HG03280 (cell line): Measurements from ENCODE around the gene DISP2.

Source experiments
- ATAC-seq: cut with Tn5 transposase; IDR thresholded peaks from one replicate; pipeline ENCODE4 v1.9.1; 2021; ENCODE audit warnings: mild to moderate bottlenecking, moderate library complexity; ENCODE audit not compliant: unreplicated experiment

The DISP2 gene

GRCh38 chr15:40328176-40328575 is 29.8 kb upstream of the DISP2 start:
- ATAC-seq, result no peak

- no peak for ATAC-seq
These were observed 29.3 kb upstream of the DISP2 start for GRCh38 chr15:40328751-40329150.

DNA sequence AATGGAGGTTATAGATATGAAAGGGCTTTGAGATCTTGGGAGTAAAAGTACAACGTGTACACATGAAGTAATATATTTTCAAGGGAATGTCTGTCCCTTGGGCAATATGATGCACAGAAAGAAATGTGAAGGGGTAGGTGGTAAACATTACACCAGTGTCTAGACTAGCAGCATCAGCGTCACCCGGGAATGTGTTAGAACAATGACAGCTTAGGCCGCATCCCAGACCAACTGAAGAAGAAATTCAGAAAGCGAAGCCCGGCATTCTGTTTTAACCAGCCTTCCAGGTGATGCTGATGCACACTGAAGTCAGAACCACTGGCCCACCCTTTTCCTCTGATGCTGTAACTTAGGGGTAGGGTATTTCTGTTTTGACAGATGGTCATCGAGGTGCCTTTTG is 28.2 kb upstream of the DISP2 start:
- ATAC-seq, result no peak

DNA sequence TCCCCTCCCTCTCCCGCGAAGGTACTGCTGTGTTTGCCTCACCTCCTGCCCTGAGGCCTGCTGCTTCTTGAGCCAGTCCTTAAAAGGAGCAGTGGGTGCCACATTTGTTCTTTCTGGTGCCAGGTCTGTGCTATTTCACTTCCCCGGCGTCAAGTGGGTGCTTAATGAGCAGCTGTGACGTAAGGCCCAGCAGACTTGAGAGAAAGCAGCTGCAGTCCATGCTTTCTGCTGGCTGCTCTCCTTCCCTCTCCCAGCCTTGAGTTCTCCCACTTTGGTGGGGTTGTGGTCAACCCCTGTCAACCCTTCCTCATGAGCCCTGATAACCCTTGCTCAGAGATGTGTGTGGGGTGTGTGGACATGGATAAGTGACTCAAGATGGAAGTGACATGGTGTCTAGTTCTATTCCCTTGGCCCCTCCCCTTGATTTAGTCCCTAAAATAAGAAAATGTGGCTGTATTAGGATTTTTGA is 27.6 kb upstream of the DISP2 start:
- no peak for ATAC-seq

GRCh38 chr15:40331026-40331425 is 27.0 kb upstream of the DISP2 start:
- ATAC-seq, result no peak

DNA sequence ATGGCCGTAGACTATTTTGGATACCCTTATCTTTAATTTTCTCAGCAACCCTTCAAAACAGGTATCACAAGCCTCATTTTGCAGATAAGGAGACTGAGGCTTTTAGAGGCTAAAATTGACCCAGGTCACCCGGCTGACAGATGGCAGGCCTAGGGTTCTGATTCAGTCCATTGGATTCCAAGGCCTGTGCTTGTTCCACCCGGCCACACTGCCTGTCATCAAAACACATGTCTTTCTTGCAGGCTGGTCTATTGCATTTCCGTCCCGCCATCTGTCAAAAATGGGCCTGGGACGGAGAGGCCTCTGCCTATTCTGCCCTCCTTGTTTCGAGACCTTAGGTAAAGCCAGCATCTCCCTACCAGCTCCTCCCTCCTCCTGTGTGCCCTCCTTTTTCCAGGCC is 26.4 kb upstream of the DISP2 start:
- ATAC-seq, result no peak

DNA sequence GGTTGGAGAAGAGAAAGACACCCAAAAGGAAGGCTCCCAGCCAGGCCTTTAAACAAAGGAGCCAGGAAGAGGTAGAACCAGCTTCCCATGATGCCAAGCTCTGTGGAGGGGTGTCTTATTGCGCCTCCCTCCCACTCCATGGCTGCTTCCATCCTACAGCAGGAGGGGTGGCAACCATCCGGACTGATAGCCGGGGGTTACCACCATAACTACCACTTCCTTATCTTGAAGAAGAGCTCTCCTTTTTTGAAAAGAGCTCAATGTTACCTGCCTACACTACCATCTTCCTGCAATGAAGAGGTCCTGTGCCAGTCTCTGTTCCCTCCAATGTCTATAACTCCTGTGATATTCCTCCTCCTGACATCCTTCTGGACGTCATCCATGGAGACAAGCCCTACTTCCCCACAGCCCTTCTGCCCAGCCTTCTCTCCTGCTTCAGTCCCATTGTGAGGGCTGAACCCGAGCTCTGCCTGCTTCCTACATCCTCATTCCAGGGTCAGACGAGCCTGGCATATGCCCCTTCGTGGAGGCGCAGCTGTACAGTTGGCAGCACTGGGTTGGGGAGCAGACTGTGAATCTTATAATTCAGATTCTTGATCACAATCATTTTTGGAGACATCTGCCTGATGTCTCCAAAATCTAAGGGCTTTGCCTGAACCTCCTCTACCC is 25.8 kb upstream of the DISP2 start:
- no peak for ATAC-seq

DNA sequence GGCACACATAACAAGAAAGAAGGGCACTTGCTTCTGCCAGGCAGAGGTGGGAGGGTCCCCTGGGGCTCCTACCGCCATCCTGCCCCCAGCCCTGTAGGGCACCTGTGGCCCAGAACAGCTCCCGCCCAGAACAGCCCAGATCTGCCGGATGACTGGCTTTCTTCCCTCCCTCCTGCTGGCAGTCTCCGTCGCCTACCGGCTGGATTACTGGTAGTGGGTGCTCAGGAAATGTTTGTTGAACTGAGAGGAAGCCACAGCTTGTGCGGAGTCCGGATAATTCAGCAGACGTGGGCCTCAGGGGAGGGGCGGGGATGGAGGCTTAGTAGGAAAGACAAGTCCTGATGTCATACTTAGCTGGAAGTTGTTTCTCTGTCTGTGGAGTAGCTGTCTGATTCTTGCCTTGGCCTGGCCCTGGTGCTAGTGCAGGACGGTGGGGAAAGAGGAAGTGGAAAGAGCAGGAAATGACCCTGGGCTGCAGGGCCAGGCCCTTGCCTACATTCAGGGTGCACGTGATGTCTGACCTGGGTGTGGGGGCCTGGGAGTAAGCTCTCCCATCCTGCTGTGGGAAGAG is 24.0 kb upstream of the DISP2 start:
- no peak for ATAC-seq

GRCh38 chr15:40334541-40334940 is 23.5 kb upstream of the DISP2 start:
- no peak for ATAC-seq

GRCh38 chr15:40334941-40335795 is 22.9 kb upstream of the DISP2 start:
- ATAC-seq, result no peak

DNA sequence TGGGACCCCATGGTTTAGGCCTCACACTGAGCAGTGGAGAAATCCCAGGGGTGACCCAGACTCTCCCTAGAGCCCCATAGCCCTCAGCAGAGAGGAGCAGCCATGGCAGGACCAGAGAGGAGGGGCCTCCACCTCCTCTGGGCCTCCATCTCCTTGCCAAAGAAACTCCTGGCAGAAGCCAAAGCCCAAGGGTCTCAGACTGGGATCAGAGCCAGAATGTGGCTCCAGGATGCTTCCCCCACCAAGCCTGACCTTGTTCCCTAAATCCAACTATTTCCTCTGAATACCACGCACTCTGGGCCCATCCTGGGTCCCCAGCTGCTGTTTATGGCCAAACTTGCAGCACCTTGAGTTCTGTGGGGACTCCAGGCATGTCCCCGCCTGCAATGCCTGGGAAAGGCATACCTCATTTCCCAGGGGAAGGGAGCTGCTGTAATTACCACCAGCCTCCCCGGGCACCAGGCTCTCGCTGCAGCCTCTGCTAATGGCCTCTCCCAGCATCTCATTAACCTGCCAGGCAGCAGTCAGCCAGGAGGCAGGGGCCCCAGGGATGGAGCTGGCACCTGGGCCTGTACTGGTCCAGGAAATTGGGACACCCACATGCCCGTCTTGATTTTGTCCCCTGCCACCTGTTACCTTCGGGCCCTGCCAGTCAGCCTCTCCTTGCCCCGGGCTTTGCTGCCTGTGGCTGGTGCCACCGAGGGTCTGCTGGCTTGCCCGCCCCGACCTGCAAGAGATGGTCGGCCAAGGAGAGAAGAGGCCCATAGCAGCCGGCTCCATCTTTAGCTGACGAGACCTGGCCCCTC is 21.9 kb upstream of the DISP2 start:
- no peak for ATAC-seq

DNA sequence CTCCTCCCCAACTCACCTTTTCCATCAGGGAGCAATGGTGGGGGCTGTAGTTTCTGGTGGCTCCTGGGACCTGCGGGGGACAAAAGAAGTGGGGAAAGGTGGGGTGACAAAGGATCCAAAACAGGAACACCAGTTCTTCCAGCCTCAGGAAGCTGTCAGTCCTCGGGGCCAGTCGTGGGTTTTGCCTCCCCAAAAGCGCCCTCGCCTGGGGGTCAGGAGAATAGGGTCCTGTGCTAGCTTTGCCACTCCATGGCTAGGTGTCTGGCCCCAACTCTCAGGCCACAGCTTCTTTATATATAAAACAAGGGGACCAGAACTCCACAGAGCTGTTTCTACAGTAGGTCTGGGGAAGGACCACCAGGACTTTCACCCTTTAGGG is 21.3 kb upstream of the DISP2 start:
- ATAC-seq, result no peak

GRCh38 chr15:40337597-40337996 is 20.4 kb upstream of the DISP2 start:
- no peak for ATAC-seq

DNA sequence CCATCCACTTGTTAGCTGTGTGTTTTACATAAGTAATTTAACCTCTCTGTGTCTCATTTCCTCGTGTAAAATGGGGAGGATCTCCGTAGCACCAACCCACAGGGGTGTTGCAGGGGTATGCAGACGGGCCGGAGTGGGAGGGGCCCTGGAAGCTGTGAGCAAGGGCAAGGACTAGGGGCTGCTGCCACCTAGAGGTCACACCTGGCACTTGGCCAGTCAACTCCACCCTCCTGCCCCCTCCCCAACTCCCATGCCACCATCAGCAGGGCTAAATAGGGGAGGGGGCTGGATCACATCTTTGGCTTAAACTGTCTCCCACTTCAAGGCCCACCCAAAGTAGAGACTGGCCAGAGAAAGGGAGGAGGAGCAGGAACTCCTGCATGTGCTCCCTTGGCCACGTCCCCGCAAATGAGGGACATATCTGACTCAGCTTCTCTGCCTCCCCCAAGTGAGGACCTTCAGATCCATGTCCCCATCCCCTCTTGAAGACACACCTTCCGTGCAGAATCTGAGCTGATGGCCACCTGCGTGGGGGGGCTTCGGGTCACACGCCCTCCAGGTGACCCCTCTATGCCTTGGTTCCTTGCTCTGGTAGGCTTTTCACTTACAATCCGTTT is 19.9 kb upstream of the DISP2 start:
- peak; percentile 57 for ATAC-seq

- ATAC-seq, result no peak
These were observed 18.9 kb upstream of the DISP2 start for GRCh38 chr15:40338921-40339620.

- ATAC-seq, result no peak
These were observed 18.4 kb upstream of the DISP2 start for GRCh38 chr15:40339621-40339945.

DNA sequence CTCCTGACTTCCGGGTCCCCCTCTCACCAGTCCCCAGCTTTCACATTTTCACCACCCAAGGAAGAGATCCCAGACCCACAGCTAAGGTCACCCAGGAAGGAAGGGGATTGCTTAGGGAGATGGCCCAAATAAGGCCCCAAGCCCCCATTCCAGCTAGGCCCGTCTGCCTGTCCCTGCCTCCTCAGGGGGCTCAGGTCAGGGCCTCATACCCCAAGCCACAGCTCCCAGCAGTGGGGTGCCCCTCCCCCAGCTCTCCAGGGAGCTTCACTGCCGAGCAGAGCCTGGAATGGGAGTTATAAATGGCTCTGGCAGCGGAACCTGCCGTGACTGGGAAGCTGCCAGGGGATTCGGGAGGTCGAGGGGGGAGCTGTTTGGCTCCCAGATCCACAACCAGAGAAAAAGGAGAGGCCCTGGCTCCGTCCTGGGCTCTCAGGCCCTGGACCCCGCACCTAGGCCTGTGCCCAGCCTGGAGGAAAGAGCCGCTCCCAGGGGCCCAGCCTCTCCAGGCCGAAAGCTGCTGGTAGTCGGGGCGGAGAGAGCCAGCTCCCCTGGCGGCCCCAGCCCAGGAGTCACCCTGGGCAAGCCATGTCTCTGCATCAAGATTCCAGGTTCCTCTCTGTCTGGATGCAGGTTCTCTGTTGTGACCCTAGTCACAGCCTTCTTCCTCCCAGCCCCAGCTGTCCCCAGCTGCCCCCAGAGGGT is 17.8 kb upstream of the DISP2 start:
- ATAC-seq, result no peak

GRCh38 chr15:40340740-40341400 is 17.1 kb upstream of the DISP2 start, which contains the start of gene CCDC9B:
Gene CCDC9B, minus strand, starts transcription at chr15:40340939. Its CDS starts 120 bp downstream, at chr15:40340819.
- ATAC-seq, result no peak
